ENCODE data around the gene RAB11B. TPM values are rescaled to one million over a fixed set of nuclear protein-coding genes. Genes with fewer than 3 reads are reported as not detected.

Gene RAB11B
- total and polyA plus RNA-seq, 9 of the 15 experiments (the other 6 are each of a cell fraction or from before 2014, with no cell fraction given): 0.74 to 71.0 (median 13.8) TPM

DNA sequence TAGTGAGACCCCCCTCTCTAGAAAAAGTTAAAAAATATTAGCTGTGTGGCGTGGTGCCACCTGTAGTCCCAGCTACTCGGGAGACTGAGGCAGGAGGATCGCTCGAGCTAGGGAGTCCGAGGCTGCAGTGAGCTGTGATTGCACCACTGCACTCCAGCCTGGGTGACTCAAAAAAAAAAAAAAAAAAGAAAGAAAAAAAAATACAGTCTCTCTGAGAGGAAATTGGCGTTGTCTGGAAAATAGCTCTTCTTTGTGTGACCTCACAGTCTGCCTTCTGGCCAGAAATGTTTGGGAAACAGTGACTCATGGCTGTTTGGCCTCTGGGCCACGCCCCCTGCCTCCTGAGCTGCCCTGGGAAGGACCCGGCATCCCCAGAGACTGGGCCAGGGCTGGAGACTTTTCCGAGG lies 33.7 kb downstream of the RAB11B start (continued):
- TF ChIP-seq NR3C1 (CRISPR knock-in tag; IDR thresholded peaks at IDR 0.05) (no peak), GABPB2 (CRISPR knock-in tag; conservative IDR thresholded peaks at IDR 0.05) (no peak), NFXL1 (CRISPR knock-in tag; IDR thresholded peaks at IDR 0.05) (no peak), TAF15 (IDR thresholded peaks at IDR 0.05; ENCODE audit: low read depth, low read length) (no peak), ZNF696 (CRISPR knock-in tag; conservative IDR thresholded peaks at IDR 0.05) (no peak), ZNF75A (CRISPR knock-in tag; IDR thresholded peaks at IDR 0.05) (no peak), ZEB2 (IDR thresholded peaks at IDR 0.05) (no peak), LCOR (CRISPR knock-in tag; IDR thresholded peaks at IDR 0.05) (0 out of 2 replicates have a peak, but pooled peaks have one; percentile 33), SLC30A9 (CRISPR knock-in tag; IDR thresholded peaks at IDR 0.05) (no peak), ZNF311 (CRISPR knock-in tag; IDR thresholded peaks at IDR 0.05) (no peak), SP1 (CRISPR knock-in tag; IDR thresholded peaks at IDR 0.05) (peak; percentile 63), STAT5A (IDR thresholded peaks at IDR 0.05; ENCODE audit: borderline replicate concordance, low read length) (no peak), EZH2 (IDR thresholded peaks at IDR 0.05; ENCODE audit: borderline replicate concordance, low read depth, low read length) (no peak), HNRNPLL (IDR thresholded peaks at IDR 0.05; ENCODE audit: low read depth, low read length, poor library complexity, severe bottlenecking) (no peak), GABPA (tag; conservative IDR thresholded peaks at IDR 0.05; ENCODE audit: low read depth) (peak; percentile 41; the same call in 1 of the 2 replicates), XRCC3 (IDR thresholded peaks at IDR 0.05) (no peak)
- TF ChIP-seq, protein P1, sequence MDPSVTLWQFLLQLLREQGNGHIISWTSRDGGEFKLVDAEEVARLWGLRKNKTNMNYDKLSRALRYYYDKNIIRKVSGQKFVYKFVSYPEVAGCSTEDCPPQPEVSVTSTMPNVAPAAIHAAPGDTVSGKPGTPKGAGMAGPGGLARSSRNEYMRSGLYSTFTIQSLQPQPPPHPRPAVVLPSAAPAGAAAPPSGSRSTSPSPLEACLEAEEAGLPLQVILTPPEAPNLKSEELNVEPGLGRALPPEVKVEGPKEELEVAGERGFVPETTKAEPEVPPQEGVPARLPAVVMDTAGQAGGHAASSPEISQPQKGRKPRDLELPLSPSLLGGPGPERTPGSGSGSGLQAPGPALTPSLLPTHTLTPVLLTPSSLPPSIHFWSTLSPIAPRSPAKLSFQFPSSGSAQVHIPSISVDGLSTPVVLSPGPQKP (CRISPR knock-in tag; IDR thresholded peaks at IDR 0.05): no peak
- TF ChIP-seq, protein P2, sequence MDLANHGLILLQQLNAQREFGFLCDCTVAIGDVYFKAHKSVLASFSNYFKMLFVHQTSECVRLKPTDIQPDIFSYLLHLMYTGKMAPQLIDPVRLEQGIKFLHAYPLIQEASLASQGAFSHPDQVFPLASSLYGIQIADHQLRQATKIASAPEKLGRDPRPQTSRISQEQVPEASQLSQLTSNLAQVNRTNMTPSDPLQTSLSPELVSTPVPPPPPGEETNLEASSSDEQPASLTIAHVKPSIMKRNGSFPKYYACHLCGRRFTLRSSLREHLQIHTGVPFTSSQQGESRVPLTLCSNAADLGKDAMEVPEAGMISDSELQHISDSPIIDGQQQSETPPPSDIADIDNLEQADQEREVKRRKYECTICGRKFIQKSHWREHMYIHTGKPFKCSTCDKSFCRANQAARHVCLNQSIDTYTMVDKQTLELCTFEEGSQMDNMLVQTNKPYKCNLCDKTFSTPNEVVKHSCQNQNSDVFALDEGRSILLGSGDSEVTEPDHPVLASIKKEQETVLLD (IDR thresholded peaks at IDR 0.05): no peak
- TF ChIP-seq, protein P3, sequence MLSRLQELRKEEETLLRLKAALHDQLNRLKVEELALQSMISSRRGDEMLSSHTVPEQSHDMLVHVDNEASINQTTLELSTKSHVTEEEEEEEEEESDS (CRISPR knock-in tag; IDR thresholded peaks at IDR 0.05): no peak
- TF ChIP-seq, protein P4, sequence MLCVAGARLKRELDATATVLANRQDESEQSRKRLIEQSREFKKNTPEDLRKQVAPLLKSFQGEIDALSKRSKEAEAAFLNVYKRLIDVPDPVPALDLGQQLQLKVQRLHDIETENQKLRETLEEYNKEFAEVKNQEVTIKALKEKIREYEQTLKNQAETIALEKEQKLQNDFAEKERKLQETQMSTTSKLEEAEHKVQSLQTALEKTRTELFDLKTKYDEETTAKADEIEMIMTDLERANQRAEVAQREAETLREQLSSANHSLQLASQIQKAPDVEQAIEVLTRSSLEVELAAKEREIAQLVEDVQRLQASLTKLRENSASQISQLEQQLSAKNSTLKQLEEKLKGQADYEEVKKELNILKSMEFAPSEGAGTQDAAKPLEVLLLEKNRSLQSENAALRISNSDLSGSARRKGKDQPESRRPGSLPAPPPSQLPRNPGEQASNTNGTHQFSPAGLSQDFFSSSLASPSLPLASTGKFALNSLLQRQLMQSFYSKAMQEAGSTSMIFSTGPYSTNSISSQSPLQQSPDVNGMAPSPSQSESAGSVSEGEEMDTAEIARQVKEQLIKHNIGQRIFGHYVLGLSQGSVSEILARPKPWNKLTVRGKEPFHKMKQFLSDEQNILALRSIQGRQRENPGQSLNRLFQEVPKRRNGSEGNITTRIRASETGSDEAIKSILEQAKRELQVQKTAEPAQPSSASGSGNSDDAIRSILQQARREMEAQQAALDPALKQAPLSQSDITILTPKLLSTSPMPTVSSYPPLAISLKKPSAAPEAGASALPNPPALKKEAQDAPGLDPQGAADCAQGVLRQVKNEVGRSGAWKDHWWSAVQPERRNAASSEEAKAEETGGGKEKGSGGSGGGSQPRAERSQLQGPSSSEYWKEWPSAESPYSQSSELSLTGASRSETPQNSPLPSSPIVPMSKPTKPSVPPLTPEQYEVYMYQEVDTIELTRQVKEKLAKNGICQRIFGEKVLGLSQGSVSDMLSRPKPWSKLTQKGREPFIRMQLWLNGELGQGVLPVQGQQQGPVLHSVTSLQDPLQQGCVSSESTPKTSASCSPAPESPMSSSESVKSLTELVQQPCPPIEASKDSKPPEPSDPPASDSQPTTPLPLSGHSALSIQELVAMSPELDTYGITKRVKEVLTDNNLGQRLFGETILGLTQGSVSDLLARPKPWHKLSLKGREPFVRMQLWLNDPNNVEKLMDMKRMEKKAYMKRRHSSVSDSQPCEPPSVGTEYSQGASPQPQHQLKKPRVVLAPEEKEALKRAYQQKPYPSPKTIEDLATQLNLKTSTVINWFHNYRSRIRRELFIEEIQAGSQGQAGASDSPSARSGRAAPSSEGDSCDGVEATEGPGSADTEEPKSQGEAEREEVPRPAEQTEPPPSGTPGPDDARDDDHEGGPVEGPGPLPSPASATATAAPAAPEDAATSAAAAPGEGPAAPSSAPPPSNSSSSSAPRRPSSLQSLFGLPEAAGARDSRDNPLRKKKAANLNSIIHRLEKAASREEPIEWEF (CRISPR knock-in tag; IDR thresholded peaks at IDR 0.05): no peak
- TF ChIP-seq, protein P5, sequence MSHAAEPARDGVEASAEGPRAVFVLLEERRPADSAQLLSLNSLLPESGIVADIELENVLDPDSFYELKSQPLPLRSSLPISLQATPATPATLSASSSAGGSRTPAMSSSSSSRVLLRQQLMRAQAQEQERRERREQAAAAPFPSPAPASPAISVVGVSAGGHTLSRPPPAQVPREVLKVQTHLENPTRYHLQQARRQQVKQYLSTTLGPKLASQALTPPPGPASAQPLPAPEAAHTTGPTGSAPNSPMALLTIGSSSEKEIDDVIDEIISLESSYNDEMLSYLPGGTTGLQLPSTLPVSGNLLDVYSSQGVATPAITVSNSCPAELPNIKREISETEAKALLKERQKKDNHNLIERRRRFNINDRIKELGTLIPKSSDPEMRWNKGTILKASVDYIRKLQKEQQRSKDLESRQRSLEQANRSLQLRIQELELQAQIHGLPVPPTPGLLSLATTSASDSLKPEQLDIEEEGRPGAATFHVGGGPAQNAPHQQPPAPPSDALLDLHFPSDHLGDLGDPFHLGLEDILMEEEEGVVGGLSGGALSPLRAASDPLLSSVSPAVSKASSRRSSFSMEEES (CRISPR knock-in tag; IDR thresholded peaks at IDR 0.05): no peak

Measured in K562 (cell line).